NCI-H187 treated with DMSO at 0.1 percent for 48 hours (cell line): ENCODE results near the gene STK10.
"Not testable (repeated sequence)": the region's sequence is repeated elsewhere in the genome, so short reads cannot be mapped to it uniquely, and the experiment has no call there.

Source experiments
- DNase-seq: peaks from one replicate; lab custom pipeline; 2025; lab: John Stamatoyannopoulos, UW

STK10 gene

DNA sequence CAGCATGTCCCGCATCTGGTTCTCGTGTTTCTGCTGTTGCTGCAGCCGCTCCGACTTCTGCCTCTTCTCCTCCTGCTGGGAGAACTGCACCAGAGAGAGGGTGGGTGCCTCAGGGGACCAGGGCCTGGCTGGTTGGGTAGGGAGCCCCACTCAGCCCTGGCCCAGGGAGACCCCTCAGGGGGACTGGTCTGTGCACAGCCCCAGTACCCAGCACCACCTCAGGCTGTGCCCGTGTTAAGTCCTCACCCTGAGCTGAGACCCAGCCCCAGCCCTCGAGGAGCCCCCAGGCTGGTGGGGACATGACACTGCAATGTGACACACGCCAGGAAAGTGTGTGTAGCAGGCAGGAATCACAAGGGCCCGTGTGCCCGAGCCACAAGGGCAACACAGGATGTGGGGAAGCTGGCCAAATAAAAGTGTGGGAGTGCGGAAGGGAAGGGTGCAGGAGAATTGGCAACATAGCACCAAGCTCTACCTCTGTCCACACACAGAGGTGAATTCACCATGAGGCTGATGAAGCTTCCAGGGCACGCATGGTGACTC lies 133.3 kb downstream of the STK10 start:
- no peak for DNase-seq

DNA sequence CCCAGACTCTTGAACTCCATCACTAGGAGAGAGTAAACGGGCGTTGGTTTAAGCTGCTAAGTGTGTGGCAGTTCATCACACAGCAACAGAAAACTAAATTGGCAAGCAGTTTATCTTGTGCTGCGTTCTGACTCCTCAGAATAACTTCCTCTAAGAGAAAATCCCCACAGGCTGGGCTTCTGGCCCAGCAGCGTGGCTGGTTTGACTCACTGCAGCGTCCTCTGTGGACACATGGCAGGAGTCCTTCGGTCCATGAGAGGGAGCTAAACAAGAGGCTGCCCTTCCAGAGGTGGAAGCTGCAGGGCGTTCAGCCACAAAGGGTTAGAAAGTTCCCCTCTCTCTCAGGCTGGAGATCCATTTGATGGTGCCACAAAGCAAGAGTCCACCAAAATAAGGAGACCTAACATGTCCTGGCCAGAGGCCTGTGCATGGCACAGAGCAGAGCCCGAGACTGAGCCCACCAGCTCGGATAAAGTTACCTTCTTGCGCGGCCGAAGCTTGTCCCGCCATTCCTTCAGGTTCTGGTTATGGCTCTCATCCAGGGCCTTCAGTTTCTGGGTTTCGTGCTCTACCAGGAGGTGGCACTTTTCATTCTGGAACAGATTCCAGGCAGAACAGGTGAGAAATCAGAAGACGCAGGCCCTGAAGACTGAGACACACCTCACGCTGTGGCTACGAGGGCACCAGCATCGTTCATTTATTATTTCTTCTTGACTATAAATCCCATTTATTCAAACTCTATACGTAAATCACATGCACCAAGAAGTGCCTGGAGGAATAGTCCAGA lies 135.4 kb downstream of the STK10 start:
- DNase-seq, result no peak

DNA sequence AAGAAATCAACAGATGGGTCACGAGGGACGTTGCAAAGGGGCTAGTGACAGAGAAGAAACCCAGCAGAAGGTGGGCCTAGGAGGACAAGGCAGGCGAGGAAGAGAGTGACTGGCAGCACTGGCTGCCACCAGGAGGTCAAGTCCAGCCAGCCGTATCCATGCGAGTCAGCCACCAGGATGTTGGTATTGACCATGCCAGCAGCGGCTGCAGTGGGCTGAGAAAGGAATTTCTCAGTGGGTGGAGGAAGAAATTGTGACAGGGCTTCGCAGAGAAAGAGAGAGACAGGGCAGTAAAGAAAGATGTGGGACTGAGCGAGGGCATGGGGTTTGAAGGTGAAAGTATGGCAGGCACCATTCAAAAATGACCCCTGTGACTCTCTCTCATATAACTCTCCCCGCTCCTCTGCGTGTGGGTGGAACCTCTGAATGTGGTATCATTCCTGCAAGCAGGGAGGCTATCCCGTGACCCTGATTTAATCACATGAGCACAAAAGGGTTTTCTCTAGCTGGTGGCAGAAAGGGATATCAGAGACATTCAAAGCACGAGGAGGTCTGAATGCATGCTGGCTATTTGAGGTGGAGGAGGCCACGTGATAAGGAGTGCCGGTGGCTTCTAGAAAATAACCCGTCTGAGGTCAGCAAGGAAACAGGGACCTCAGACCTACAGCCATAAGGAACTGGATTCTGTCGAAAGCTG lies 136.2 kb downstream of the STK10 start:
- no peak for DNase-seq

- no peak for DNase-seq
Measured at GRCh38 chr5:172050080-172050479, 137.9 kb downstream of the STK10 start.

GRCh38 chr5:172049226-172049796 lies 138.7 kb downstream of the STK10 start:
- DNase-seq, result no peak

DNA sequence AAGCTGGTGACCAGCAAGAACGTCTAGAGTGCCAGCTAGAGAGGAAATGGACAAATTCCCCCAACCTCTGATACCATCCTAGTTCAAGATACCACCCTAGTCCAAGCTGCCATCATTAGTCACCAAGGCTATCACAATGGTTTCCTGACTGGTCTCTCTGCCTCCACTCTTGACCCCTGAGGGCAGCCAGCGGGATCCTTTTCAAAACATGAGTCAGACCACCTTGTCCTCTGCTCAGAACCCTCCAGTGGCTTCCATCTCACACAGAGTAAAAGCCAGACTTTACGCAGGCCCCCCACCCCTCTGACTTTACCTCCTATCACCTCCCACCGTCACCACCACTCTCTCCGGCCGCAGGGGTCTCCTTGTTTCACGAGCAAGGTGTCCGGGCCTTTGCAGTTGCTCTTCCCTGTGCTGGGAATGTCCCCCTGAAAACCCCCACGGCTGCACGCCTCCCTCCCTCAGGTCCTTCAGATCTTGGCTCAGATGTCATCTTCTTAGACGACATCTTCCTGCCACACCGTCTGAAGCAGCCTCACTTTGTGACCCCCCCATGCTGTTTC lies 139.4 kb downstream of the STK10 start:
- DNase-seq, result no peak

DNA sequence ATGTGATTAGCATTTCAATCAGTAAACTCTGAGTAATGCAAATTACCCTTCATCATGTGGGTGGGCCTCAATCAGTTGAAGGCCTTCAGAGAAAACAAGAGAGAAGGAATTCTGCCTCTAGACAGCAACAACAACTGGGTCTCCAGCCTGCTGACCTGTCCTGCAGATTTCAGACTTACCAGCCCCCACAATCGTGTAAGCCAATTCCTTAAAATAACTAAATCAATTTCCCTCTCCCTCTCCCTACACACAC lies 139.9 kb downstream of the STK10 start:
- no peak for DNase-seq

DNA sequence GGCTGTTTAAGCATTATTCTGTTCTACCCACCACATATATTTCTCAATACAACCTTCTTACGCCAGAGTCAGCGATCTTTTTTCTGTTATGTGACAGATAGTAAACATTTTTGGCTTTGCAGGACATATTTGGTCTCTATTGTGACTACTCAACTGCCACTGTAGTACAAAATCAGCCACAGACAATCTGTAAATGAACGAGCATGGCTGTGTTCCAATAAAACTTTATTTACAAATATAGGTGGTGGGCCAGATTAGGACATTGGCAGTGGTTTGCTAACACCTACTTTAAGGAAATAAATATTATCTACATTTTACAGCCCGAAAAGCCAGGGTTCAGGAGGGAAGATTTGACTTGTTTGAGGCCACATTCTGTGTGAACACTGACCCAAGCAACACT lies 141.4 kb downstream of the STK10 start:
- no peak for DNase-seq

- DNase-seq, result no peak
Measured at GRCh38 chr5:172045315-172045632, 142.8 kb downstream of the STK10 start.

DNA sequence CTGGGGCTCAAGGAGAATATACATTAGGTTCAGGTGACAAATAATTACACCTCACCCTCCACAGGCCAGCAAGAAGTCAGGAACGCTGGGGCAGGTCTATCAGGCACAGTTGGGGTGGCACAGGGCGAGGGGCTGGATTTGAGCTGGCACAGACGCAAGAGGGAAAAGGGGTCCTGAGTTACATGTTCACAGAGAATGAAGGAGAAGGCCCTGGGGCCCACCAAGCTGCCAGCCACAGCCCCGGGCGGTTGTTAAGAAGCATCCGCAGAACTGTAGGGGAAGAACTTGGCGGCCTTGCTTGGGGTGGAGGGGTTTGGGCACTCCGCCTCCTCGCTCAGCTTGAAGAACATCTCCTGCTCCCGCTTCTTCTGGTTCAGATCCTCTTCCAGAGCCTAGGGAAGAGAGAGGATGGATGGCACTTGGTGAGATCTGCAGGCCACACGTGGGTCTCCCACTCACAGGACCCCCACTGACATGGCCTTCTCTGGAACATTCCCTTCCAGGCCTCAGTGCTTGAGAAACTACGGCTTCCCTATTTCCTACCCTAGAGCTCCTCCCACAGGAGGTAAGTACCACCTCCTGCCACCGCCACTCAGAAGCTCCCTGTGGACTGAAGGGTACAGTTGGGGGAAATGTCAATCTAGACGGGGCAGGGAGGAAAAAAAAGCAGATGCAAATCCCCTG lies 143.3 kb downstream of the STK10 start:
- no peak for DNase-seq

DNA sequence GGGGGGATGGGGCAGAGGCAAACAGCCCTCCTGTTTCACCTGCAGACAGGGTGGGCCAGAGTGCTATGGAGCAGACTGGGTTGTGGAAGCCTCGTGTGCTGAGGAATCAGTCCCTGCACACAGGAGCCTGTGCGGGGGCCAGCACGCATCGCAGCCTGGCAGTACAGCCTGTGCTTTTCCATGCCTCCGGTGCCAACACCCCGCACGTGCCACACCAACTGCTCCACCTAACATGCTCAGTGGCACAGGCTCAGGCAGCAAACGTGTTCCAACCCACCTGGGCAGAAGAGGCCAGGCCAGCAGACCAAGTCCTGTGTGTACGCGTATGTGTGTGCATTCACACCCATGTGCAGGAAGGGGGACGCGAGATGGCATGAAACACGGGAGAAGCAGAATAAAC lies 144.2 kb downstream of the STK10 start:
- DNase-seq, result no peak

DNA sequence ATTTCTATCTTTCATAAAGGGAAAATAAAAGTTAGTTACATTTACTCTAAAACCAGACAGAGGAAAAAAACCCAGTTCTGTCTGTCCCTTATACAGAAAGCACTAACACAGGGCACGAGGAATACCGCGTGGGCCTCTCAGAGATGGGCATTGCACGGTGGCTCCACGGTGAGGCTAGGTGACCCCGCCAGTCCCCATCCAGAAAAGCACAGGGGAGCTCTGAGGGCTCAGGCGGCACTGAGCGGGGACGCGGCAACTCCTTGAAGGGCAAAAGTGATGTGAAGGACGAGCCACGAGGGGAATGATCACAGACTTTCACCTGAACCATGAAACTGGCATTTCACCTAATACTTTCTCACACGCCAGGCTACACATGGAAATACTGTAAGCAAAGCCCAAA lies 145.8 kb downstream of the STK10 start:
- DNase-seq, result no peak

DNA sequence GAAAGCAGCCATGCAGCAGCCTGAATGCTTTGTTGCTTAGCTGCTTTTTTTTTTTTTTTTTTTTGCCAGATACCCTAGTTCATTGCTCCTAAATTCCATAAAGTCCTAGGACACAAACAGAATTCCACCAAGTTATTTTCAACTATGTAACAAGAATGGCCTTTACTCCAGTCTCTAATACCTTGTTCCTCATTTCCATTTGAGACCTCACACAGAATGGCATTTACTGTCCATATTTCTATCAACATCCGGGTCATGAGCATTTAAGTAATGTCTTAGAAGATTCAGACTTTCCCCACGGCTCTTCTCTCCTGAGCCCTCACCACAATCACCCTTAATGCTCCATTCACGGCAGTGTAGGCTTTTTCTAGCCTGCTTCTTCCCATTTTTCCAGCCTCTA lies 149.9 kb downstream of the STK10 start:
- DNase-seq, result no peak

DNA sequence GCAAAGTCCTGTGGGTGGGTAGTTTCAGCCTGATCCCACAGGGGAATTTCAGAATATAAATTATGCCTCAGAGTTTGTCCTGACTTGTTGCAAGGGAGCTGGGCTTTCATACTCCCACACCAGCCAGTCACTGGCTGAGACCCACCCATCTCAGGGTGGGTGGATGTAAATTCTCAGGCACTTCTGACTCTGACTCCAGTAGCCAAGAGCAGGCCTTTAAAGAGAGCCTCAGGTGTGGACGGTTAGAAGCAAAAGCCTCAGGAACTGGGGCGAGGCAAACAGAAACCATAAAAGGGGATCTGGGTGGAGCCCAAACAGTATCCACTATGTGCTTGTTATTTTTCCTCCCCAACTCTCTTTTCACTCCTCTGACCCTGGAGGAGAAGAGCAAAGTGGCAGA lies 153.0 kb downstream of the STK10 start:
- no peak for DNase-seq

- no peak for DNase-seq
Measured at GRCh38 chr5:172031894-172032461, 156.0 kb downstream of the STK10 start.

- no peak for DNase-seq
Measured at GRCh38 chr5:172029876-172030275, 158.1 kb downstream of the STK10 start.

GRCh38 chr5:172028167-172028566 lies 159.9 kb downstream of the STK10 start:
- no peak for DNase-seq

DNA sequence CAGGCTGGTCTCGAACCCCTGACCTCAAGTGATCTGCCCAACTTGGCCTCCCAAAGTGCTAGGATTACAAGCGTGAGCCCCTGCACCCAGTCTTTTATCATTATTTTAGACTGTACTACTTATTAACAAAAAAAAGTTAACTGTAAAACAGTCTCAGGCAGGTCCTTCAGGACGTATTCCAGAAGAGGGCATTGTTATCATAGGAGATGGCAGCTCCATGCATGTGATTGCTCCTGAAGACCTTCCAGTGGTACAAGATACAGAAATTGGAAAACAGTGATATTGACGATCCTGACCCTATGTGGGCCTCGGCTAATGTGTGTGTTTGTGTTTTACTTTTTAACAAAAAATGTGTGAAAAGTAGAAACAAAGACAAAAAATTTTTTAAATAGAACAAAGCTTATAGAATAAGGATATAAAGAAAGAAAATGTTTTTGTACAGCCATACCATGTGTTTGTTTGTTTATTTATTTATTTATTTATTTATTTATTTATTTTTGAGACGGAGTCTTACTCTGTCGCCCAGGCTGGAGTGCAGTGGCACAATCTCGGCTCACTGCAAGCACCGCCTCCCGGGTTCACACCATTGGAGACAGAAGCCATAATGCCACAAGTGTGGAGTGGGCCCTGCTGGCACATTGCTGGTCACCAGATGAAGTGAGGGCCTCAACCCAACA lies 167.8 kb downstream of the STK10 start:
- DNase-seq, result not testable (repeated sequence)

- DNase-seq, result no peak
Measured at GRCh38 chr5:172015346-172015745, 172.7 kb downstream of the STK10 start.

- no peak for DNase-seq
Measured at GRCh38 chr5:172010278-172010677, 177.7 kb downstream of the STK10 start.

DNA sequence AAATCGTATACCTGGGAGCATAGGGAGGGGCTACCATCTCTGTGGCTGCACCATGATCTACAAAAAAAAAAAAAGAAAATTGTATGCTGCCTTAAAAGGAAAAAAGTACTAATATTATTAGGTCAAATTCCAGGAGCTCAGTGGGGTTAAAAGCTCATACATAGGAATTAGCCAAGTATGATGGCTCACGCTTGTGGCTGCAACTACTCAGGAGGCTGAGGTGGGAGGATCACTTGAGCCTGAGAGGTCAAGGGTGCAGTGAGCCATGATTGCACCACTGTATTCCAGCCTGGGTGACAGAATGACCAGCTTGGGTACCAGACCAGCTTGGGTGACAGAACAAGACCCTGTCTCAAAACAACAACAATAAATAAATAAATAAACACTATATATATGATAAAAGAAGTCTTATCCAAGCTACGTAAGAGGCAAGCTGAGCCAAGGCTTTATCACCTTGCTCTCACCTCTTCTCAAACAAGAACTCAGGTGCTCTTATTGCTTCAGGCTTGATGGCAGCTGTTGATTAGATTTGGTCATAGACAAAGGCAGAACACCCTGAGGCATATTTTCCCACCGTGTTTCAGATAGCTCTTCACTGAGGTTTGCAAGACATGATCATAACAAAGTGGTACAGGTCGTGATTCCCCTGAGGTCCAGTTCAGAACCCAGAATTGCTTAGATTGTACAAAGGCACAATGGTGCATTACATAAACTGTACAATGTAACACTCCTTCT lies 178.3 kb downstream of the STK10 start:
- DNase-seq, result no peak
